Liver (tissue), 9 donors: ENCODE data around the gene RGS7. TPM values are rescaled to one million over a fixed set of nuclear protein-coding genes. Genes with fewer than 3 reads are reported as not detected.

Experiments used
- DNase-seq: peaks from one replicate; pipeline ENCODE4 v3.0.0-alpha.2; 2017; ENCODE audit warnings: low spot score
- H3K27ac ChIP-seq, 2 donors: one replicate each; pipeline ENCODE4 v1.7.0; 2013; ENCODE audit warnings: inconsistent platforms in 2 of 2, low read length in 2 of 2, control low read depth in 1 of 2, low read depth in 1 of 2, mild to moderate bottlenecking in 1 of 2
- H3K27me3 ChIP-seq, 4 donors: one replicate each; pipeline versions ENCODE4 v1.6.1 to v1.7.0; 2013; ENCODE audit warnings: low read length in 3 of 4, inconsistent platforms in 1 of 4, mild to moderate bottlenecking in 1 of 4, moderate library complexity in 1 of 4; ENCODE audit not compliant: control insufficient read depth in 4 of 4, insufficient read depth in 4 of 4
- H3K36me3 ChIP-seq, 4 donors: one replicate each; pipeline versions ENCODE4 v1.6.1 to v1.7.0; 2013; ENCODE audit warnings: low read length in 3 of 4, mild to moderate bottlenecking in 3 of 4, low read depth in 1 of 4, moderate library complexity in 1 of 4; ENCODE audit not compliant: control insufficient read depth in 4 of 4, insufficient read depth in 3 of 4
- H3K4me1 ChIP-seq, 4 donors: one replicate each; pipeline versions ENCODE4 v1.6.1 to v1.7.0; 2013; ENCODE audit warnings: low read length in 3 of 4, mild to moderate bottlenecking in 3 of 4, moderate library complexity in 1 of 4; ENCODE audit not compliant: control insufficient read depth in 4 of 4, insufficient read depth in 4 of 4
- H3K4me3 ChIP-seq, 3 donors: one replicate each; pipeline versions ENCODE4 v1.6.1 to v1.7.0; 2013; ENCODE audit warnings: low read length in 3 of 3, control low read depth in 1 of 3, low read depth in 1 of 3, mild to moderate bottlenecking in 1 of 3
- H3K9ac ChIP-seq, 2 donors: one replicate each; pipeline ENCODE4 v1.7.0; 2013; ENCODE audit warnings: low read length in 2 of 2, mild to moderate bottlenecking in 2 of 2, moderate library complexity in 2 of 2, control low read depth in 1 of 2, low read depth in 1 of 2
- H3K9me3 ChIP-seq, 4 donors: one replicate each; pipeline versions ENCODE4 v1.6.1 to v1.7.0; 2013; ENCODE audit warnings: low read length in 3 of 4; ENCODE audit not compliant: control insufficient read depth in 4 of 4
- EGR1 ChIP-seq, 2 donors: IDR thresholded peaks; 2 replicates each; pipeline ENCODE4 v1.6.1; 2016 to 2018; ENCODE audit warnings: antibody characterized with exemption in 2 of 2, low read depth in 2 of 2
- FOXA1 ChIP-seq: IDR thresholded peaks from 2 replicates; pipeline ENCODE4 v1.6.1; 2016; ENCODE audit warnings: antibody characterized with exemption
- FOXA2 ChIP-seq: IDR thresholded peaks from 2 replicates; pipeline ENCODE4 v1.6.1; 2016; ENCODE audit warnings: antibody characterized with exemption
- GABPA ChIP-seq, 2 donors: IDR thresholded peaks in 1 of 2; conservative IDR thresholded peaks in 1 of 2; 2 replicates each; pipeline ENCODE4 v1.6.1; 2016; ENCODE audit warnings: antibody characterized with exemption in 2 of 2, mild to moderate bottlenecking in 1 of 2, moderate library complexity in 1 of 2
- HNF4A ChIP-seq, 2 donors: conservative IDR thresholded peaks; 2 replicates each; pipeline ENCODE4 v1.6.1; 2016; ENCODE audit warnings: antibody characterized with exemption in 2 of 2, mild to moderate bottlenecking in 2 of 2
- HNF4G ChIP-seq: IDR thresholded peaks from 2 replicates; pipeline ENCODE4 v1.6.1; 2016; ENCODE audit warnings: antibody characterized with exemption
- NR2F2 ChIP-seq: IDR thresholded peaks from 2 replicates; pipeline ENCODE4 v1.6.1; 2016; ENCODE audit warnings: antibody characterized with exemption
- RAD21 ChIP-seq, 2 donors: IDR thresholded peaks; 2 replicates each; pipeline ENCODE4 v1.6.1; 2016; ENCODE audit warnings: antibody characterized with exemption in 2 of 2, mild to moderate bottlenecking in 2 of 2
- RXRA ChIP-seq, 2 donors: IDR thresholded peaks; 2 replicates each; pipeline ENCODE4 v1.6.1; 2017 to 2018; ENCODE audit warnings: antibody characterized with exemption in 2 of 2, mild to moderate bottlenecking in 1 of 2
- SP1 ChIP-seq: IDR thresholded peaks from 2 replicates; pipeline ENCODE4 v1.6.1; 2018; ENCODE audit warnings: antibody characterized with exemption, mild to moderate bottlenecking
- TAF1 ChIP-seq: conservative IDR thresholded peaks from 2 replicates; pipeline ENCODE4 v1.6.1; 2016; ENCODE audit warnings: antibody characterized with exemption, mild to moderate bottlenecking
- YY1 ChIP-seq: IDR thresholded peaks from 2 replicates; pipeline ENCODE4 v1.6.1; 2016; ENCODE audit warnings: antibody characterized with exemption, mild to moderate bottlenecking
- WGBS: extraction: QIAGEN DNeasy Blood & Tissue Kit; methylation state at CpG from one replicate; pipeline ENCODE4 v1.1.7; 2013; 5-methylcytosine and 5-hydroxymethylcytosine counted together
- polyA plus RNA-seq, 2 donors: library from polyadenylated mRNA; stranded (reverse) in 1 of 2; unstranded in 1 of 2; fragments of 200-250 nt in 1 of 2; fragments of >200 nt in 1 of 2; fragmentation: Nextera tagmentation in 1 of 2; extraction: Ambion mirVana in 1 of 2; gene quantifications; one replicate each; pipeline versions ENCODE4 v1.2.1 to v1.2.3, GENCODE V29; 2013 to 2015
- total RNA-seq, 2 donors: library from RNA; depleted of rRNA; stranded (reverse); fragments of >200 nt; gene quantifications; one replicate each; pipeline ENCODE4 v1.2.3, GENCODE V29; 2014
- TF ChIP-seq, protein P1 (sequence below): IDR thresholded peaks from 2 replicates; pipeline ENCODE4 v1.6.1; 2016; ENCODE audit warnings: antibody characterized with exemption
- TF ChIP-seq, protein P2 (sequence below): IDR thresholded peaks from 2 replicates; pipeline ENCODE4 v1.6.1; 2016; ENCODE audit warnings: antibody characterized with exemption, mild to moderate bottlenecking
- TF ChIP-seq, protein P3 (sequence below): IDR thresholded peaks from 2 replicates; pipeline ENCODE4 v1.6.1; 2016; ENCODE audit warnings: antibody characterized with exemption
- TF ChIP-seq, protein P4 (sequence below): IDR thresholded peaks from 2 replicates; pipeline ENCODE4 v1.6.1; 2016; ENCODE audit warnings: antibody characterized with exemption
- donor health status: healthy.
- donor health status: healthy.
- donor health status: healthy.
- donor health status: healthy.
- donor health status: healthy.

RGS7 gene
- total and polyA plus RNA-seq, 4 donors = 0.05 to 0.18 TPM; not detected in 2

DNA sequence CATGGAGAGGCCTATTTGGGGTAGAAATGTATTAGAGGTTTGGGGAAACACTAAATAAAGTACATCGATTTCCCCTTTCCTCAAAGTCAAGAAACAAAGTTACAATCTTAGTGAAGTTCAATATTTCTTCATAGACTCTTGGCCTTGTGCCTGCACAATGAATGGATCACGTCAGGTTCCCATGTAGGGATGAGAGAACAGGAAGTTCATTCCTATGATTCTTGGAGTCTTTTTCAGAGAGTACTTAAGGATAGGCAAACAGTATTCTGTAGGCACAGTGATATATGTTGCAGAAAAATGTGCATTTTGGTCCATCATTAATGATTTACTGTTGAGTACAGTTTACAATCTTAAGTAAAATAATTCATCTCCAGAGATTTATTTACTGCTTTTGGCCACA is 275.5 kb downstream of the RGS7 start:
- no peaks in the 10 kb centered on the region for H3K27me3 ChIP-seq
- no peak overlapping the region for H3K9ac ChIP-seq
- TF ChIP-seq HNF4G = no peak
- TF ChIP-seq FOXA2 = no peak
- TF ChIP-seq HNF4A (conservative IDR thresholded peaks at IDR 0.05) = no peak
- TF ChIP-seq, protein P1, sequence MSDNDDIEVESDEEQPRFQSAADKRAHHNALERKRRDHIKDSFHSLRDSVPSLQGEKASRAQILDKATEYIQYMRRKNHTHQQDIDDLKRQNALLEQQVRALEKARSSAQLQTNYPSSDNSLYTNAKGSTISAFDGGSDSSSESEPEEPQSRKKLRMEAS = no peak
- TF ChIP-seq GABPA (IDR thresholded peaks at IDR 0.05 in 1 of 2, conservative IDR thresholded peaks at IDR 0.05 in 1 of 2) = no peak
- no peak for TF ChIP-seq SP1
- TF ChIP-seq RXRA (IDR thresholded peaks at IDR 0.05) = no peak
- TF ChIP-seq TAF1 = no peak
- 64% methylated on average over 2 of the region's 2 CpGs for WGBS
- H3K4me3 ChIP-seq = no peak overlapping the region
- DNase-seq = no peak
- H3K4me1 ChIP-seq = no peaks in the 10 kb centered on the region
- H3K9me3 ChIP-seq = no peaks in the 10 kb centered on the region
- H3K36me3 ChIP-seq = no peaks in the 10 kb centered on the region
- no peak overlapping the region for H3K27ac ChIP-seq

DNA sequence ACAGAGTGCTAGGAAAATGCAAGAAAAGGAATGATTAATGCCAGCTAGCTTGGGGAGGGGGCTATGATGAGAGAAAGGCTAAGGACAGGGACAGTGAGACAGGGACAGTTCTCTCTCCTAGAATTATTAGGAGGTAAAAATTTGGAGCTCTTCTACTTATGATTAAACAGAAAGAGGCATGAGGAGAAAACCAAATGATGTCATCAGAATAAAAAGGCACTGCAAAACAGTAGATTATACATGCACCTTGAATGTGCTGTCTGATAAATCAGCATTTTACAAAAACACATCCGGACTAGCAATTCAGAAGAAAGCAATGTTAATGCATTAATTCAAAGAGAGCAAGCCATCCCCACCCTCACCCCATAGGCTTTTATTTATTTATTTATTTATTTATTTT is 277.5 kb downstream of the RGS7 start:
- no peaks in the 10 kb centered on the region for H3K36me3 ChIP-seq
- H3K9ac ChIP-seq = no peak overlapping the region
- no peaks in the 10 kb centered on the region for H3K4me1 ChIP-seq
- whole genome bisulfite sequencing = 81% methylated on average over 1 of the region's 1 CpG
- DNase-seq = no peak
- H3K27ac ChIP-seq = no peak overlapping the region
- H3K4me3 ChIP-seq = no peak overlapping the region
- TF ChIP-seq TAF1 (no peak), HNF4A (conservative IDR thresholded peaks at IDR 0.05) (no peak), HNF4G (no peak), EGR1 (IDR thresholded peaks at IDR 0.05; ENCODE audit: low read depth in 2 of 2) (no peak), GABPA (IDR thresholded peaks at IDR 0.05 in 1 of 2, conservative IDR thresholded peaks at IDR 0.05 in 1 of 2) (no peak), FOXA2 (no peak), YY1 (no peak), FOXA1 (no peak)
- TF ChIP-seq, protein P1 = no peak
- TF ChIP-seq, protein P2, sequence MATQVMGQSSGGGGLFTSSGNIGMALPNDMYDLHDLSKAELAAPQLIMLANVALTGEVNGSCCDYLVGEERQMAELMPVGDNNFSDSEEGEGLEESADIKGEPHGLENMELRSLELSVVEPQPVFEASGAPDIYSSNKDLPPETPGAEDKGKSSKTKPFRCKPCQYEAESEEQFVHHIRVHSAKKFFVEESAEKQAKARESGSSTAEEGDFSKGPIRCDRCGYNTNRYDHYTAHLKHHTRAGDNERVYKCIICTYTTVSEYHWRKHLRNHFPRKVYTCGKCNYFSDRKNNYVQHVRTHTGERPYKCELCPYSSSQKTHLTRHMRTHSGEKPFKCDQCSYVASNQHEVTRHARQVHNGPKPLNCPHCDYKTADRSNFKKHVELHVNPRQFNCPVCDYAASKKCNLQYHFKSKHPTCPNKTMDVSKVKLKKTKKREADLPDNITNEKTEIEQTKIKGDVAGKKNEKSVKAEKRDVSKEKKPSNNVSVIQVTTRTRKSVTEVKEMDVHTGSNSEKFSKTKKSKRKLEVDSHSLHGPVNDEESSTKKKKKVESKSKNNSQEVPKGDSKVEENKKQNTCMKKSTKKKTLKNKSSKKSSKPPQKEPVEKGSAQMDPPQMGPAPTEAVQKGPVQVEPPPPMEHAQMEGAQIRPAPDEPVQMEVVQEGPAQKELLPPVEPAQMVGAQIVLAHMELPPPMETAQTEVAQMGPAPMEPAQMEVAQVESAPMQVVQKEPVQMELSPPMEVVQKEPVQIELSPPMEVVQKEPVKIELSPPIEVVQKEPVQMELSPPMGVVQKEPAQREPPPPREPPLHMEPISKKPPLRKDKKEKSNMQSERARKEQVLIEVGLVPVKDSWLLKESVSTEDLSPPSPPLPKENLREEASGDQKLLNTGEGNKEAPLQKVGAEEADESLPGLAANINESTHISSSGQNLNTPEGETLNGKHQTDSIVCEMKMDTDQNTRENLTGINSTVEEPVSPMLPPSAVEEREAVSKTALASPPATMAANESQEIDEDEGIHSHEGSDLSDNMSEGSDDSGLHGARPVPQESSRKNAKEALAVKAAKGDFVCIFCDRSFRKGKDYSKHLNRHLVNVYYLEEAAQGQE = no peak
- no peaks in the 10 kb centered on the region for H3K9me3 ChIP-seq
- peaks cover 0 to 2% (median 0%) of the 10 kb centered on the region in 4 donors for H3K27me3 ChIP-seq

DNA sequence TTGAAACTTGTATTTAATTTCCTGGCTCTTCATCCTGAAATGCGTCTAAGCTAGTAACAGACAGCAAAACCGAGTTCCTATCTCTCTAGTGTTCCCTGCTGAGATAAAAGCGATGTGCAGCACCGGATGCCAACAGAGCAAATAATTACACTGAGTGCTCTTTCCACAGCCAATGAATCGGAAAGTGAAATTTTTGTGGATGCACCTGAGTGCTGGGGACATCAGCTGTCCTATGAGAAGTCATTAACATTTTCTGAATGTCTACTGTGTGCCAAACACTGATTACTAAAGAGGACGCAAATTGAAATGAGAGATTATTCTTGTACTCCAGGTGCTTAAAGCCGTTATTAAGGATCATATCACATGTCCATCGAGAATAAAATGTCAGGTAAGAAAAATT is 278.0 kb downstream of the RGS7 start:
- TF ChIP-seq HNF4G (no peak), TAF1 (no peak), FOXA1 (no peak), EGR1 (IDR thresholded peaks at IDR 0.05; ENCODE audit: low read depth in 2 of 2) (no peak), NR2F2 (no peak), SP1 (no peak), FOXA2 (no peak), RAD21 (IDR thresholded peaks at IDR 0.05) (no peak), RXRA (IDR thresholded peaks at IDR 0.05) (no peak), YY1 (no peak), GABPA (IDR thresholded peaks at IDR 0.05 in 1 of 2, conservative IDR thresholded peaks at IDR 0.05 in 1 of 2) (no peak)
- TF ChIP-seq, protein P3, sequence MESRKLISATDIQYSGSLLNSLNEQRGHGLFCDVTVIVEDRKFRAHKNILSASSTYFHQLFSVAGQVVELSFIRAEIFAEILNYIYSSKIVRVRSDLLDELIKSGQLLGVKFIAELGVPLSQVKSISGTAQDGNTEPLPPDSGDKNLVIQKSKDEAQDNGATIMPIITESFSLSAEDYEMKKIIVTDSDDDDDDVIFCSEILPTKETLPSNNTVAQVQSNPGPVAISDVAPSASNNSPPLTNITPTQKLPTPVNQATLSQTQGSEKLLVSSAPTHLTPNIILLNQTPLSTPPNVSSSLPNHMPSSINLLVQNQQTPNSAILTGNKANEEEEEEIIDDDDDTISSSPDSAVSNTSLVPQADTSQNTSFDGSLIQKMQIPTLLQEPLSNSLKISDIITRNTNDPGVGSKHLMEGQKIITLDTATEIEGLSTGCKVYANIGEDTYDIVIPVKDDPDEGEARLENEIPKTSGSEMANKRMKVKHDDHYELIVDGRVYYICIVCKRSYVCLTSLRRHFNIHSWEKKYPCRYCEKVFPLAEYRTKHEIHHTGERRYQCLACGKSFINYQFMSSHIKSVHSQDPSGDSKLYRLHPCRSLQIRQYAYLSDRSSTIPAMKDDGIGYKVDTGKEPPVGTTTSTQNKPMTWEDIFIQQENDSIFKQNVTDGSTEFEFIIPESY = no peak
- TF ChIP-seq, protein P4, sequence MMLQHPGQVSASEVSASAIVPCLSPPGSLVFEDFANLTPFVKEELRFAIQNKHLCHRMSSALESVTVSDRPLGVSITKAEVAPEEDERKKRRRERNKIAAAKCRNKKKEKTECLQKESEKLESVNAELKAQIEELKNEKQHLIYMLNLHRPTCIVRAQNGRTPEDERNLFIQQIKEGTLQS = no peak
- TF ChIP-seq, protein P2 = no peak
- Histone ChIP-seq H3K27ac (no peak overlapping the region), H3K27me3 (peaks cover 0 to 5% (median 0%) of the 10 kb centered on the region in 4 donors), H3K9ac (no peak overlapping the region), H3K36me3 (no peaks in the 10 kb centered on the region), H3K4me1 (no peaks in the 10 kb centered on the region), H3K4me3 (no peak overlapping the region), H3K9me3 (no peaks in the 10 kb centered on the region)
- WGBS = 48% methylated on average over 8 of the region's 8 CpGs
- no peak for DNase-seq
